Tibial artery (tissue), 4 donors: Measurements from ENCODE around the gene TTBK2.

Source experiments
- DNase-seq, 2 donors: peaks; one replicate each; pipeline ENCODE4 v3.0.0-alpha.2; 2019
- H3K27ac ChIP-seq, 2 donors: fragments of 200-600 bp; sonication (generic) in 1 of 2; 1 replicate in 1 of 2; 2 replicates in 1 of 2; pipeline ENCODE4 v1.5.1; 2018 to 2019; ENCODE audit warnings: mild to moderate bottlenecking in 1 of 2
- H3K27me3 ChIP-seq, 2 donors: fragments of 200-600 bp; sonication (generic) in 1 of 2; one replicate each; pipeline versions ENCODE4 v1.5.1 to v1.6.0; 2016 to 2019
- H3K36me3 ChIP-seq, 3 donors: fragments of 200-600 bp; sonication (generic) in 2 of 3; one replicate each; pipeline ENCODE4 v1.5.1; 2016 to 2019; ENCODE audit warnings: mild to moderate bottlenecking in 2 of 3
- H3K4me1 ChIP-seq, 4 donors: fragments of 200-600 bp; sonication (generic) in 2 of 4; 1 replicate in 3 of 4; 2 replicates in 1 of 4; pipeline ENCODE4 v1.5.1; 2016 to 2019
- H3K4me3 ChIP-seq, 2 donors: fragments of 200-600 bp; sonication (generic) in 1 of 2; 1 replicate in 1 of 2; 2 replicates in 1 of 2; pipeline ENCODE4 v1.5.1; 2018 to 2019; ENCODE audit warnings: mild to moderate bottlenecking in 2 of 2
- H3K9me3 ChIP-seq, 3 donors: fragments of 200-600 bp; sonication (generic) in 1 of 3; one replicate each; pipeline ENCODE4 v1.5.1; 2016 to 2019
- CTCF ChIP-seq, 2 experiments: fragments of 200-600 bp in 1 of 2; fragments of 450-650 bp in 1 of 2; IDR thresholded peaks; one replicate each; pipeline ENCODE4 v1.5.1; 2017 to 2019; ENCODE audit warnings: antibody characterized with exemption in 2 of 2, mild to moderate bottlenecking in 1 of 2, moderate library complexity in 1 of 2
- intact Hi-C: fragments of 100-400 bp; cut with DNase I; formaldehyde crosslinking; loops from one replicate; pipeline ENCODE4 v1.15.0; 2023; ENCODE audit warnings: low total_unique reads

The TTBK2 gene

GRCh38 chr15:42742149-42742548, 178.4 kb downstream of the TTBK2 start:
- H3K9me3 ChIP-seq, result no peaks in the 10 kb centered on the region
- H3K36me3 ChIP-seq, result peaks cover 8 to 9% (median 8%) of the 10 kb centered on the region in 3 donors
- H3K27ac ChIP-seq, result no peak overlapping the region
- no peak for DNase-seq
- no peak for TF ChIP-seq CTCF (IDR thresholded peaks at IDR 0.05)
- no peak overlapping the region for H3K4me3 ChIP-seq
- intact Hi-C loops, result no loop called here
- peaks cover 0 to 8% (median 3%) of the 10 kb centered on the region in 4 donors for H3K4me1 ChIP-seq
- no peaks in the 10 kb centered on the region for H3K27me3 ChIP-seq

DNA sequence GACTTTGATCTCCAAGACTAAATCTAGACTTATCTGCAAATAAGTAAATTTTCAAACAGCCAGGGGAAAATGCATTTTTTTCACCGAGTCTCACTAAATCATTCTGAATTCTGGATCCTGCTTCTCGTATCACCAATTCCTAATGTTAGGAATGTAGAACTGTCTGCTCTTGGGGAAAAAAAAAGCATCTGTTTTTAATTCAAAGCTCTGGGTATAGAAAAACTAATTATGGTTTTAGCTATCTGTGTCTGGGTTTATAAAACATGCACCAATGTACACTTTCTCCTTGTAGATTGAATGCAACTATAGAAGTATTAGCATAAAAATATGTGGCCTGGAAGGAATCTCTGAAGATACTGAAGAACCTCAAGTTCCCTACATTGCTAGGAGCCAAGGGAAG, 178.9 kb downstream of the TTBK2 start:
- H3K36me3 ChIP-seq, result peaks cover 8 to 9% (median 8%) of the 10 kb centered on the region in 3 donors
- H3K4me1 ChIP-seq, result peaks cover 0 to 8% (median 3%) of the 10 kb centered on the region in 4 donors
- TF ChIP-seq CTCF (IDR thresholded peaks at IDR 0.05), result no peak
- no peak overlapping the region for H3K4me3 ChIP-seq
- no peak overlapping the region for H3K27ac ChIP-seq
- H3K9me3 ChIP-seq, result no peaks in the 10 kb centered on the region
- no peak for DNase-seq
- intact Hi-C loops, result no loop called here
- no peaks in the 10 kb centered on the region for H3K27me3 ChIP-seq

- intact Hi-C loops, result loop anchor here (10.0 kb wide), 1 partner anchor 187 kb away; the partner anchor contains the start of gene TTBK2
- no peaks in the 10 kb centered on the region for H3K9me3 ChIP-seq
- DNase-seq, result peak; percentile 16 to 65
- no peak for TF ChIP-seq CTCF (IDR thresholded peaks at IDR 0.05)
- H3K4me3 ChIP-seq, result peak overlapping the region; percentile 70 to 91
- peaks cover 10 to 30% (median 22%) of the 10 kb centered on the region in 3 donors for H3K36me3 ChIP-seq
- peak overlapping the region; percentile 82 to 83 for H3K27ac ChIP-seq
- no peaks in the 10 kb centered on the region for H3K27me3 ChIP-seq
- H3K4me1 ChIP-seq, result peaks cover 0 to 23% (median 12%) of the 10 kb centered on the region in 4 donors
These were observed 182.8 kb downstream of the TTBK2 start for GRCh38 chr15:42737529-42738328.

GRCh38 chr15:42736793-42737528, 183.6 kb downstream of the TTBK2 start, which contains the start of gene CDAN1:
Gene CDAN1, minus strand, starts transcription at chr15:42737128. Its CDS starts 26 bp downstream, at chr15:42737102.
- Histone ChIP-seq H3K4me3 (peak within 1 kb of the TSS; percentile 70 to 91), H3K27me3 (no peaks in the 10 kb centered on the region), H3K9me3 (no peaks in the 10 kb centered on the region), H3K27ac (peak within 1 kb of the TSS; percentile 82 to 83), H3K36me3 (peaks cover 17 to 37% (median 30%) of the 10 kb centered on the region in 3 donors), H3K4me1 (peaks cover 0 to 23% (median 12%) of the 10 kb centered on the region in 4 donors)
- intact Hi-C loops, result loop anchor here (10.0 kb wide), 1 partner anchor 188 kb away; the partner anchor contains the start of gene TTBK2
- peak; percentile 87 to 96 for DNase-seq
- TF ChIP-seq CTCF (IDR thresholded peaks at IDR 0.05), result no peak

DNA sequence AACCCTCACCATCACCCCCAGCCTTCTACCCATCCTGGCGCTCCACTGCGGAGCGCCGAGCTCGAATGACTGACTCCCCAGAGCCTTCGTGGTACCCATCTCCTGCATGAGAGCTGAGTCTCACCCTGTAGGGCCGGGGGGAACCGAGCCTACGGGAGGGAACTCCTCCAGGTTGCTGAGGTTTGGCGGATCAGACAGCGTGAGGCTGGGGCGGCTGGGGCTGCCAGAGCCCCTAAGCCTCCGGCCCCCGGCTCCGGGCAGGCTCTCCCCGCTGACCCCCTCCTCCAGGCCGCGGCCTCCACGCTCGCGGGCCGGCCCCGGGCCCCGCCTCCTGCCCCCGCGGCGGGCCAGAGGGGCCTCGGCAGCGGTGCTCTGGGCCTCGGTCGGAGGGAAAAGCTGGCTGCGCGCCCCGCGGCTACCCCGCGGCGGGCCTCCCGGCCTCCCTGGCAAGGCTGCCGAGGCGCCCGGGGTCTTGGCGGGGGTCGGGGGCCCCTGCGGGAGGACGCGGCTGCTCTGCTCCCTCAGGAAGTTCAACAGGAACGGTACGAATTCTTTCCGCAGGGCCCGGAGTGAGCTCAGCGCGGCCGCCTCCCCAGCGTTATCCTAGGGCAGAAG, 184.3 kb downstream of the TTBK2 start:
- peak in 1 of 2 donors; percentile 17 for DNase-seq
- Histone ChIP-seq H3K9me3 (no peaks in the 10 kb centered on the region), H3K4me1 (peaks cover 0 to 23% (median 12%) of the 10 kb centered on the region in 4 donors), H3K4me3 (peak overlapping the region; percentile 70 to 91), H3K27ac (peak overlapping the region; percentile 82 to 83), H3K27me3 (no peaks in the 10 kb centered on the region), H3K36me3 (peaks cover 18 to 44% (median 37%) of the 10 kb centered on the region in 3 donors)
- intact Hi-C loops, result loop anchor here (10.0 kb wide), 1 partner anchor 189 kb away; the partner anchor contains the start of gene TTBK2
- no peak for TF ChIP-seq CTCF (IDR thresholded peaks at IDR 0.05)
